CD4-positive, alpha-beta memory T cell (primary cell): ENCODE results near the gene XG. TPM values are rescaled to one million over a fixed set of nuclear protein-coding genes. Genes with fewer than 3 reads are reported as not detected.
A peak's percentile ranks its signal among the peaks of the same experiment; 100 is the strongest.

ENCODE experiments used
- CTCF ChIA-PET: fragments of 350-600 bp; sonication (Branson Sonifier 250); formaldehyde crosslinking; loops from one replicate; lab custom pipeline; 2021; ENCODE audit warnings: inconsistent platforms; ENCODE audit not compliant: partially characterized antibody; lab: Charles Lee
- POLR2A ChIA-PET: fragments of 350-600 bp; sonication (Branson Sonifier 250); formaldehyde crosslinking; loops from one replicate; lab custom pipeline; 2021; ENCODE audit not compliant: partially characterized antibody; lab: Charles Lee
- DNase-seq, 5 donors: peaks; one replicate each; pipeline versions ENCODE4 v3.0.0 to v3.0.0-alpha.2; 2020 to 2022; ENCODE audit warnings: mixed read lengths in 1 of 5
- H3K27ac ChIP-seq: one replicate; pipeline ENCODE4 v1.7.0; 2013; ENCODE audit warnings: low read depth, low read length
- H3K27me3 ChIP-seq: 2 replicates; pipeline ENCODE4 v1.7.0; 2013; ENCODE audit warnings: mild to moderate bottlenecking, low read length, moderate library complexity; ENCODE audit not compliant: insufficient read depth
- H3K36me3 ChIP-seq: 2 replicates; pipeline ENCODE4 v1.7.0; 2013; ENCODE audit warnings: mild to moderate bottlenecking, low read length, moderate library complexity; ENCODE audit not compliant: insufficient read depth
- H3K4me1 ChIP-seq: 2 replicates; pipeline ENCODE4 v1.7.0; 2013; ENCODE audit warnings: mild to moderate bottlenecking, low read length, moderate library complexity; ENCODE audit not compliant: insufficient read depth
- H3K4me3 ChIP-seq, 2 donors: one replicate each; pipeline ENCODE4 v1.7.0; 2013; ENCODE audit warnings: low read length in 2 of 2, mild to moderate bottlenecking in 1 of 2
- H3K9me3 ChIP-seq, 2 donors: one replicate each; pipeline ENCODE4 v1.7.0; 2013; ENCODE audit warnings: low read length in 2 of 2, control low read depth in 1 of 2; ENCODE audit not compliant: control insufficient read depth in 1 of 2
- H3K27ac Mint-ChIP-seq, 7 donors: one replicate each; pipeline ENCODE4 v1.8.0; 2020 to 2021; ENCODE audit warnings: mixed read lengths in 7 of 7, mild to moderate bottlenecking in 6 of 7, inconsistent platforms in 3 of 7, moderate library complexity in 3 of 7
- H3K27me3 Mint-ChIP-seq, 2 donors: one replicate each; pipeline ENCODE4 v1.8.0; 2020 to 2021; ENCODE audit warnings: mixed read lengths in 2 of 2
- H3K36me3 Mint-ChIP-seq, 2 donors: one replicate each; pipeline ENCODE4 v1.8.0; 2020 to 2021; ENCODE audit warnings: mixed read lengths in 2 of 2, inconsistent platforms in 1 of 2, mild to moderate bottlenecking in 1 of 2
- H3K4me1 Mint-ChIP-seq, 4 donors: one replicate each; pipeline ENCODE4 v1.8.0; 2020 to 2021; ENCODE audit warnings: mixed read lengths in 4 of 4, mild to moderate bottlenecking in 1 of 4
- H3K4me3 Mint-ChIP-seq, 8 donors: one replicate each; pipeline ENCODE4 v1.8.0; 2020 to 2021; ENCODE audit warnings: mixed read lengths in 8 of 8, mild to moderate bottlenecking in 7 of 8, moderate library complexity in 6 of 8, inconsistent platforms in 3 of 8
- H3K9me3 Mint-ChIP-seq, 8 donors: one replicate each; pipeline ENCODE4 v1.8.0; 2020 to 2021; ENCODE audit warnings: mixed read lengths in 8 of 8, mild to moderate bottlenecking in 5 of 8, inconsistent platforms in 3 of 8, moderate library complexity in 1 of 8
- intact Hi-C: fragments of 100-400 bp; cut with micrococcal nuclease; formaldehyde crosslinking; loops from one replicate; pipeline ENCODE4 v1.15.1; 2023
- polyA plus RNA-seq, 2 donors: library from polyadenylated mRNA; unstranded; fragments of 300-500 nt; fragmentation: Illumina TruSeq; gene quantifications; one replicate each; pipeline ENCODE4 v1.2.3, GENCODE V29; 2021
- total RNA-seq, 2 experiments: library from RNA; stranded (reverse); gene quantifications; one replicate each; pipeline ENCODE4 v1.2.3, GENCODE V29; 2021

Gene XG
- total and polyA plus RNA-seq, 4 experiments from 2014 or later: 0.32 TPM; not detected in 3

DNA sequence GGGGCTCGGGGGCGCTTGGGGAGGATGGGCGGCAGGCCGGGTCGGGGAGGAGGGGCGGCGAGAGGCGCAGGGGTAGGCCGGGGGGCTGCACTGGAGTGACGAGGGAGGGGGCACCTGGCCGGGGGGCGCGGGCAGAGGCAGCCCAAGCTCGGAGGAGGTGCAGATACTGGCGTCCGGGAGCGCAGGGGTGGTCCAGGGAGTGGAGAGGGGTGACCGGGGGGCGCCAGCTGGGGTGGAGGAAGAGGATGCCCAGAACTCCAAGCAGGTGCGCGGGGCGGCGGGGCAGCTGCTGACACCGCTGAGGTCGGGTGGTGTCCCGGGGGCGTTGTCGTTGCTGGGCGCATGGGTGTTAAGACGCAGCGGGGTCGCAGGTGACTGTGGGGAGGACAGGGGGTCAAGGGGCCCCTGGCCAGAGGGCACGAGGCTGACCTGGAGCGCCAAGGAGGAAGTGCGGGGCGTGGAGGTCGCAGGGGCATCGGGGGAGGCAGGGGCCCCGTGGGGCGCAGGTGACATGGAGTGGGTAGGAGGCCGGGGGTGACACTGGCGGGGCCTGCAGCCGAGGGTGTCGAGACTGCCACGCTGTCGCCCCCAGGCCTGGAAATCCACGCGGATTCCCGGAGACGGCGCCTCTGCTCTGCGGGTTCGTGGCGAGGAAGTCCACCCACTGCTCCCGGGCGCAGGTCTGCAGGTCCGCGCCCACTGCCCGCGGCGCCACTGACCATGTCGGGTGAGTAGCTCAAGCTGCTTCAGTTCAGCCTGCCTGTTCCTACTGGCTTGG, 77.8 kb downstream of the XG start:
- Mint-ChIP-seq H3K4me3 (peak overlapping the region in 1 of 8 donors; percentile 33), H3K36me3 (no peaks in the 10 kb centered on the region), H3K27me3 (peaks cover 8 to 11% of the 10 kb centered on the region in 2 donors), H3K9me3 (no peaks in the 10 kb centered on the region), H3K27ac (no peak overlapping the region), H3K4me1 (no peaks in the 10 kb centered on the region)
- Histone ChIP-seq H3K4me1 (no peaks in the 10 kb centered on the region), H3K36me3 (no peaks in the 10 kb centered on the region), H3K27me3 (no peaks in the 10 kb centered on the region), H3K9me3 (no peaks in the 10 kb centered on the region), H3K27ac (no peak overlapping the region), H3K4me3 (no peak overlapping the region)
- no peak for DNase-seq
- POLR2A ChIA-PET: no interaction called here
- intact Hi-C loops: no loop called here
- CTCF ChIA-PET: no interaction called here

DNA sequence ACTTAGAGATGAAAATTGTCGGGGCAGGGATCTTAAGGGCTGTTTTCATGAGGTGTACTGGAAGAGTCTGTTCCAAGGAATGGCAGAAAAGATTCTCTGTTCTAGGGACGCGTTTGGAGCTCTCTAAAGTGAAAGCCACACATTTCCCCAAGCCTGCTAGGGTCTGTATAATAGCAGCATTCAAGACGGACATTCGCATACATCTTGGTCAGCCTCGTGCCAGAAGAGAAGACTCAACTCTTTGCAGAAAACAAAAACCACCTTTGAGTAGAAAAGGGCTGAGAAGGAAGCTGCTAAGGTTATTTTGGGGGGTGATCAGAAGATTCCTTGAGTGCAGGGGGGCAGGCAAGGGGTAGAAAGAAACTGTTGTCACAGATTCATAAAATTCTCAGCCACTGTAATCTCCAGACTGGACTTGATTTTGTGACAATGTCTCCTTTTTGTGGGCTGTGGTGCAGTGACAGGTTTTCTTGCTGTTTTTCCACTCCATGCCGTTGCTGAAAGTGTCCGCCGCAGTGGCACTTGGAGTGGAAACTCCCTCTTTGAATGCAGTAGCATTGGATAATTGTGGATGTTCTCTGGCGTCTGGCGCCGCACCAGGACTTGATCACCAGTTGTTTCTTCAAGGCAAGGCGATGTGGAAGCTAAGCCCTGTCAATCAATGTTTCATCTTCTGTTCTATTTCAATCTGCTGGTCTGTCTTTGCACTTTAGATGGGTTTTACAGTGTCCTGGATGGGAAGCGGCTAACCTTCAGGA, 79.8 kb downstream of the XG start:
- no peak overlapping the region for H3K4me3 ChIP-seq
- POLR2A ChIA-PET: no interaction called here

DNA sequence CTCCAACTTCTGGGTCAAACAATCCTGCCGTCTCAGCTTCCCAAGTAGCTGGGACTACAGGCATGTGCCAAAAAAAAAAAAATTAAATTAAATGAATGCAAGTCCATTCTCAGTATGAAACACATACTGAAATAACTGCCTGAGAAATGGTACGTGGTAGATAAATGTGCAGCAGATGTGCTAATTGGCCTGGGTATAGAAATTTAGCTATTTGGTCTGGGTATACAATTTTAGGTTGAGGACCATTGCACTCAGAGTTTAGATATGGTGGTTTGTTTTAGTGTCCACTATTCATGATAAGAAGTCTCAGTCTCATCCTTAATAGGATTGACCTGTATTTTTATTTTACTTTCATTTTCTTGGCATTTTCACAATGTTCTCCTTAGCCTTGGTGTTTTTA, 86.1 kb downstream of the XG start:
- Histone ChIP-seq H3K4me1 (no peaks in the 10 kb centered on the region), H3K9me3 (no peaks in the 10 kb centered on the region), H3K36me3 (no peaks in the 10 kb centered on the region), H3K27me3 (no peaks in the 10 kb centered on the region), H3K27ac (no peak overlapping the region), H3K4me3 (no peak overlapping the region)
- no peak for DNase-seq
- Mint-ChIP-seq H3K4me3 (no peak overlapping the region), H3K4me1 (peaks cover 0 to 4% (median 1%) of the 10 kb centered on the region in 4 donors), H3K27ac (peak overlapping the region in 1 of 7 donors; percentile 53), H3K9me3 (peaks cover 0 to 46% (median 33%) of the 10 kb centered on the region in 8 donors), H3K27me3 (peaks cover 6 to 11% of the 10 kb centered on the region in 2 donors), H3K36me3 (peaks cover 0 to 5% of the 10 kb centered on the region in 2 donors)
- ChIA-PET CTCF (no interaction called here), POLR2A (no interaction called here)
- intact Hi-C loops: no loop called here

More for the DNA sequence above, 79.8 kb downstream of the XG start:
- Histone ChIP-seq H3K27me3 (no peaks in the 10 kb centered on the region), H3K36me3 (no peaks in the 10 kb centered on the region), H3K27ac (no peak overlapping the region), H3K9me3 (no peaks in the 10 kb centered on the region), H3K4me1 (no peaks in the 10 kb centered on the region)
- peaks cover 0 to 4% (median 1%) of the 10 kb centered on the region in 4 donors for H3K4me1 Mint-ChIP-seq
- CTCF ChIA-PET: no interaction called here
- H3K4me3 Mint-ChIP-seq: no peak overlapping the region
- H3K9me3 Mint-ChIP-seq: peaks cover 0 to 12% (median 6%) of the 10 kb centered on the region in 8 donors
- no peak overlapping the region for H3K27ac Mint-ChIP-seq
- H3K27me3 Mint-ChIP-seq: peaks cover 8 to 16% of the 10 kb centered on the region in 2 donors
- intact Hi-C loops: no loop called here
- no peak for DNase-seq
- H3K36me3 Mint-ChIP-seq: peaks cover 0 to 5% of the 10 kb centered on the region in 2 donors

DNA sequence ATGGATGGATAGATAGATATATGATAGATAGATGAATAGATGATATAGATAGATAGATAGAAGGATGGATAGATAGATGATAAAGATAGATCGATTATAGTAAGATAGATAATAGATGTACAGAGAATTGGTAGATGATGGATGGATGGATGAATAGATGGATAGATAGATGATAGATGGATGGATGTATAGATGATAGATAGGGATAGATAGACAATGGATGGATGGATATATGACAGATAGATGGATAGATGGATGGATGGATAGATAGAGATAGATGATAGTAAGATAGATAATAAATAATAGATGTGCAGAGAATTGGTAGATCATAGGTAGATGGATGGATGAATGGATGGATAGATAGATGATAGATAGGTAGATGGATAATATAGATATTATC, 89.1 kb downstream of the XG start:
- H3K36me3 ChIP-seq: no peaks in the 10 kb centered on the region
- peaks cover 3% of the 10 kb centered on the region in 2 donors for H3K27me3 Mint-ChIP-seq
- peaks cover 0 to 2% (median 0%) of the 10 kb centered on the region in 4 donors for H3K4me1 Mint-ChIP-seq
- POLR2A ChIA-PET: no interaction called here
- no peaks in the 10 kb centered on the region for H3K4me1 ChIP-seq
- H3K4me3 ChIP-seq: no peak overlapping the region
- peaks cover 0 to 42% (median 29%) of the 10 kb centered on the region in 8 donors for H3K9me3 Mint-ChIP-seq
- no peak overlapping the region for H3K27ac ChIP-seq
- no peak overlapping the region for H3K4me3 Mint-ChIP-seq
- intact Hi-C loops: no loop called here
- no peaks in the 10 kb centered on the region for H3K9me3 ChIP-seq
- H3K27ac Mint-ChIP-seq: no peak overlapping the region
- DNase-seq: no peak
- CTCF ChIA-PET: no interaction called here
- H3K27me3 ChIP-seq: no peaks in the 10 kb centered on the region
- peaks cover 0 to 2% of the 10 kb centered on the region in 2 donors for H3K36me3 Mint-ChIP-seq

DNA sequence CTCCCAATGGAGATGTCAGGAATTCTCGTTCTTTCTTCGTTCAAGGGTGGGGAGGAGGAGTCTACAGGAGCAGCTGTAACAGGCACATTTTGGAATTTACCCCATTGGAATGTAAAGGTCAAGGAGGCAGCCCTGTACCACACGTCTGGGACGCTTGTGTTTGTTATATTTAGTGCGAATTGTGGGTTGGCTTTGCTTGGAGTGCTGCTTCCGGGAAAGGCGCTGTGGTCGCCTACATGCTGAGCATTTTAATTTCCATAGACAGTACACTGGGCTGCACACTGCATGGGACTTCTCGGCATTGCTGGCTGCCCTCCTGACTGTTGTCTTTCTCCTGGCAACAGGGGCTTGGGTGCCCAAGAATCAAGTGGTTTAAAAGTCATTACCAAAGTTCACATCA, 89.7 kb downstream of the XG start:
- no peak for DNase-seq
- POLR2A ChIA-PET: no interaction called here
- peaks cover 0 to 39% (median 26%) of the 10 kb centered on the region in 8 donors for H3K9me3 Mint-ChIP-seq
- no peak overlapping the region for H3K4me3 Mint-ChIP-seq
- H3K36me3 Mint-ChIP-seq: no peaks in the 10 kb centered on the region
- Histone ChIP-seq H3K36me3 (no peaks in the 10 kb centered on the region), H3K27me3 (no peaks in the 10 kb centered on the region), H3K9me3 (no peaks in the 10 kb centered on the region), H3K27ac (no peak overlapping the region), H3K4me1 (no peaks in the 10 kb centered on the region), H3K4me3 (no peak overlapping the region)
- CTCF ChIA-PET: no interaction called here
- intact Hi-C loops: no loop called here
- H3K4me1 Mint-ChIP-seq: no peaks in the 10 kb centered on the region
- peaks cover 3% of the 10 kb centered on the region in 2 donors for H3K27me3 Mint-ChIP-seq
- no peak overlapping the region for H3K27ac Mint-ChIP-seq

DNA sequence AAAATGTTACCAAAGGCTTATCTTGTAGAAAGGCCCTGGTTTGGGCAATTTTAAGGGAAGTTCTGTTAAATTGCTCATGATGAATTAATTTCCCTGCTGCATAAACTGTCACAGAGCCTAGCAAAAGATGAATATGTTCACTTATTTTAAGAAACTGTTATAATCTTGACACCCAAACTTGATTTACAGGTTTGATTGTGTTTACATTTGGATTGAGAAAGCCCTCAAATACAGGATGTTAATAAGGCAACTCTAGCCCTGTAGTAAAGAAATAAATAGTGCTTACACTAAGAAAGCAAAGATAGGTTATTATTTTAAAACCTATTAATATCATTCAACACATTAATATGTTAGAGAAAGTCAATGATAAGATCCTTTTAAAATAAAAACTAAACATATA, 95.2 kb downstream of the XG start:
- Histone ChIP-seq H3K9me3 (no peaks in the 10 kb centered on the region), H3K36me3 (no peaks in the 10 kb centered on the region), H3K27me3 (no peaks in the 10 kb centered on the region), H3K4me3 (no peak overlapping the region), H3K27ac (no peak overlapping the region), H3K4me1 (no peaks in the 10 kb centered on the region)
- peaks cover 0 to 5% (median 0%) of the 10 kb centered on the region in 8 donors for H3K9me3 Mint-ChIP-seq
- no peak overlapping the region for H3K4me3 Mint-ChIP-seq
- no peak for DNase-seq
- POLR2A ChIA-PET: no interaction called here
- H3K27ac Mint-ChIP-seq: no peak overlapping the region
- no peaks in the 10 kb centered on the region for H3K4me1 Mint-ChIP-seq
- intact Hi-C loops: no loop called here
- H3K36me3 Mint-ChIP-seq: no peaks in the 10 kb centered on the region
- H3K27me3 Mint-ChIP-seq: peaks cover 0 to 3% of the 10 kb centered on the region in 2 donors
- CTCF ChIA-PET: no interaction called here

DNA sequence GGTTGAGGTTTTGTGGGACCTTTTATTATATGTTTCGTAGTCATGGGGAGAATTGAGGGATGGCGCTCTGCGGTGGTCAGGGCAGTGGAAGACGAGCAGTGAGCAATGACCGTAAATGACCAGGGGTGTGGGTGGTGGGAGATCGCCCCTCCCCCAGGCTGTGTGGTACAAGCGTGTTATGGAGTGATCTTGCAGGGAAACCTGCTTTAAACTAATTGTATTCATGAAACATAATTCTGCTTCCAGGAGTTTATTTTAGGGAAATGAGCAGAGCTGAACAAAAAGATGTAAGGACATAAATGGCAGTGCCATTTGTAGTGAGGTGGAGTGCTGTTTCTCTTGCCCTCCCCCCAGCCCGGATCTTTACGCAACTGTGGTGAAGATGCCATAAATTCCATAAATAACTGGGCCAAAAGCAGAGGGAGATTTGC, 97.0 kb downstream of the XG start:
- Histone ChIP-seq H3K36me3 (no peaks in the 10 kb centered on the region), H3K27ac (no peak overlapping the region), H3K27me3 (no peaks in the 10 kb centered on the region), H3K4me3 (no peak overlapping the region), H3K4me1 (no peaks in the 10 kb centered on the region), H3K9me3 (no peaks in the 10 kb centered on the region)
- intact Hi-C loops: no loop called here
- DNase-seq: no peak
- H3K27ac Mint-ChIP-seq: no peak overlapping the region
- ChIA-PET CTCF (no interaction called here), POLR2A (no interaction called here)
- H3K36me3 Mint-ChIP-seq: no peaks in the 10 kb centered on the region
- no peak overlapping the region for H3K4me3 Mint-ChIP-seq
- no peaks in the 10 kb centered on the region for H3K4me1 Mint-ChIP-seq
- peaks cover 0 to 6% (median 0%) of the 10 kb centered on the region in 8 donors for H3K9me3 Mint-ChIP-seq
- H3K27me3 Mint-ChIP-seq: peaks cover 0 to 3% of the 10 kb centered on the region in 2 donors
